ENCODE results near the gene G6PC3.

The G6PC3 gene

GRCh38 chr17:44071198-44071520 is 624 bp downstream of the G6PC3 start:
- H3K27ac ChIP-seq: peak overlapping the region; percentile 89
- TF ChIP-seq ZFX (IDR thresholded peaks at IDR 0.05; ENCODE audit: borderline replicate concordance) (no peak), CTCF (IDR thresholded peaks at IDR 0.05) (no peak)

GRCh38 chr17:44071772-44072171 is 1.2 kb downstream of the G6PC3 start:
- H3K27ac ChIP-seq: peak overlapping the region; percentile 89
- no peak for TF ChIP-seq CTCF (IDR thresholded peaks at IDR 0.05)
- no peak for TF ChIP-seq ZFX (IDR thresholded peaks at IDR 0.05; ENCODE audit: borderline replicate concordance)

- no peak overlapping the region for H3K27ac ChIP-seq
- TF ChIP-seq CTCF (IDR thresholded peaks at IDR 0.05) (no peak), ZFX (IDR thresholded peaks at IDR 0.05; ENCODE audit: borderline replicate concordance) (no peak)
These were observed 3.8 kb downstream of the G6PC3 start for GRCh38 chr17:44074231-44074910.

GRCh38 chr17:44074911-44075285 is 4.4 kb downstream of the G6PC3 start:
- TF ChIP-seq CTCF (IDR thresholded peaks at IDR 0.05) (no peak), ZFX (IDR thresholded peaks at IDR 0.05; ENCODE audit: borderline replicate concordance) (no peak)
- no peak overlapping the region for H3K27ac ChIP-seq

- TF ChIP-seq CTCF (IDR thresholded peaks at IDR 0.05) (no peak), ZFX (IDR thresholded peaks at IDR 0.05; ENCODE audit: borderline replicate concordance) (no peak)
- H3K27ac ChIP-seq: peak overlapping the region; percentile 47
These were observed 5.2 kb downstream of the G6PC3 start for GRCh38 chr17:44075598-44076293.

- peak overlapping the region; percentile 47 for H3K27ac ChIP-seq
- TF ChIP-seq CTCF (IDR thresholded peaks at IDR 0.05) (no peak), ZFX (IDR thresholded peaks at IDR 0.05; ENCODE audit: borderline replicate concordance) (no peak)
These were observed 6.4 kb downstream of the G6PC3 start for GRCh38 chr17:44076716-44077594.

- H3K27ac ChIP-seq: peak overlapping the region; percentile 47
- TF ChIP-seq ZFX (IDR thresholded peaks at IDR 0.05; ENCODE audit: borderline replicate concordance): no peak
- no peak for TF ChIP-seq CTCF (IDR thresholded peaks at IDR 0.05)
These were observed 7.0 kb downstream of the G6PC3 start for GRCh38 chr17:44077595-44077909.
